ENCODE results near the gene CCDC106.

The CCDC106 gene

GRCh38 chr19:55614711-55615542, 33.1 kb upstream of the CCDC106 start:
- no peak for DNase-seq

GRCh38 chr19:55615543-55616394, 32.2 kb upstream of the CCDC106 start:
- DNase-seq = no peak

GRCh38 chr19:55616395-55616875, 31.6 kb upstream of the CCDC106 start:
- no peak for DNase-seq

GRCh38 chr19:55617426-55617825, 30.6 kb upstream of the CCDC106 start:
- DNase-seq = no peak

- no peak for DNase-seq
Measured at GRCh38 chr19:55618426-55618825, 29.6 kb upstream of the CCDC106 start.

- DNase-seq = no peak
Measured at GRCh38 chr19:55619286-55619685, 28.7 kb upstream of the CCDC106 start.

GRCh38 chr19:55620410-55621204, 27.4 kb upstream of the CCDC106 start:
- peak; percentile 54 for DNase-seq

- DNase-seq = no peak
Measured at GRCh38 chr19:55621205-55621672, 26.8 kb upstream of the CCDC106 start.

GRCh38 chr19:55621673-55622231, 26.3 kb upstream of the CCDC106 start:
- no peak for DNase-seq

GRCh38 chr19:55622242-55622969, 25.6 kb upstream of the CCDC106 start:
- DNase-seq = no peak

- no peak for DNase-seq
Measured at GRCh38 chr19:55623130-55623529, 24.9 kb upstream of the CCDC106 start.

GRCh38 chr19:55623561-55623960, 24.5 kb upstream of the CCDC106 start:
- no peak for DNase-seq

GRCh38 chr19:55624109-55625003, 23.7 kb upstream of the CCDC106 start, which contains the start of gene ZNF784:
TSS of gene ZNF784 (minus strand) at chr19:55624566. CDS start at chr19:55624561, 5 bp downstream.
- DNase-seq = peak; percentile 93

- DNase-seq = no peak
Measured at GRCh38 chr19:55625004-55625326, 23.0 kb upstream of the CCDC106 start.

- no peak for DNase-seq
Measured at GRCh38 chr19:55626350-55626749, 21.7 kb upstream of the CCDC106 start.

GRCh38 chr19:55632463-55632834, 15.6 kb upstream of the CCDC106 start:
- DNase-seq = peak; percentile 86

- DNase-seq = no peak
Measured at GRCh38 chr19:55633861-55634260, 14.2 kb upstream of the CCDC106 start.

- DNase-seq = no peak
Measured at GRCh38 chr19:55635334-55635717, 12.7 kb upstream of the CCDC106 start.

- DNase-seq = no peak
Measured at GRCh38 chr19:55635856-55636440, 12.1 kb upstream of the CCDC106 start.

GRCh38 chr19:55636723-55637122, 11.3 kb upstream of the CCDC106 start:
- no peak for DNase-seq

All from activated CD8-positive, alpha-beta memory T cell treated with anti-CD3 and anti-CD28 coated beads, Interleukin-2, amount 50 U/mL, for 4 hours (primary cell).